ENCODE results near the gene ROCK2.
A peak's percentile ranks its signal among the peaks of the same experiment; 100 is the strongest.

The ROCK2 gene

DNA sequence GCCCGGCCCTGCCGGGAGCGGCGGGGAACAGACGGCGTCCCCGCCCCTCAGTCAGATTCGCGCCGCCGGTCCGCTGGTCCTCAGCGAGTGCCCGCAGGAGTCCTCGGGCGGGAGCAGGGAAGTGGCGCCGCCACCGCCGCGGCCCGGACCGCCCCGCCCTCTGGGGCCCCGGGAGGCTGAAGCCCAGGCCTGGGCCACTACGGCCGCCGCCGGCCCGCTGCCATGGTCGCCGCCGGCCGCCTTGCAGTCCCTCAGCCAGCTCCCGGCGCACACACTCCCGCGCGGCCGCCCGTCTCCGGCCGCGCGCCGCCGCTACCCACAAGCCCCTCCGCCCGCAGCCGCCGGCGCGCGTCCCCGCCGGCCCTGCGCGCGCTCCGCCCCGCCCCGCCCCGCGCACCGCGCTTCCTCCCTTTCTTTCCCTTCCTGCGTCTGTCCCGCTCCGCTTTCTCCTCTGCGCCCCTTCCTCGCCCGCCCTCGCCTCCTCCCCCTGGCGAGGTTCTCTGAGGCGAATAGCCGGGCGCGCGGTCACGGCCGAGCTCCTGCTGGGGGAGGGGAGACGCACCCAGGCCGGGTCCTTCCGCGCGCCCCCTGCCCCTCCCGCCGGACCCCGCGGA is at the start of gene ROCK2:
Gene ROCK2, minus strand, starts transcription at position 295 of the 614 bp plus-strand sequence. CDS start 500 bp downstream, outside the sequence.
- TF ChIP-seq, protein P1, sequence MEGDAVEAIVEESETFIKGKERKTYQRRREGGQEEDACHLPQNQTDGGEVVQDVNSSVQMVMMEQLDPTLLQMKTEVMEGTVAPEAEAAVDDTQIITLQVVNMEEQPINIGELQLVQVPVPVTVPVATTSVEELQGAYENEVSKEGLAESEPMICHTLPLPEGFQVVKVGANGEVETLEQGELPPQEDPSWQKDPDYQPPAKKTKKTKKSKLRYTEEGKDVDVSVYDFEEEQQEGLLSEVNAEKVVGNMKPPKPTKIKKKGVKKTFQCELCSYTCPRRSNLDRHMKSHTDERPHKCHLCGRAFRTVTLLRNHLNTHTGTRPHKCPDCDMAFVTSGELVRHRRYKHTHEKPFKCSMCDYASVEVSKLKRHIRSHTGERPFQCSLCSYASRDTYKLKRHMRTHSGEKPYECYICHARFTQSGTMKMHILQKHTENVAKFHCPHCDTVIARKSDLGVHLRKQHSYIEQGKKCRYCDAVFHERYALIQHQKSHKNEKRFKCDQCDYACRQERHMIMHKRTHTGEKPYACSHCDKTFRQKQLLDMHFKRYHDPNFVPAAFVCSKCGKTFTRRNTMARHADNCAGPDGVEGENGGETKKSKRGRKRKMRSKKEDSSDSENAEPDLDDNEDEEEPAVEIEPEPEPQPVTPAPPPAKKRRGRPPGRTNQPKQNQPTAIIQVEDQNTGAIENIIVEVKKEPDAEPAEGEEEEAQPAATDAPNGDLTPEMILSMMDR (IDR thresholded peaks at IDR 0.05; ENCODE audit: control insufficient read depth, insufficient read depth, low read depth, low read length, missing control alignments) = no peak
- DNase-seq (ENCODE audit: low read depth) = peak; percentile 35
- H3K4me3 ChIP-seq (ENCODE audit: control insufficient read depth, low read depth, low read length) = peak within 1 kb of the TSS; percentile 92

DNA sequence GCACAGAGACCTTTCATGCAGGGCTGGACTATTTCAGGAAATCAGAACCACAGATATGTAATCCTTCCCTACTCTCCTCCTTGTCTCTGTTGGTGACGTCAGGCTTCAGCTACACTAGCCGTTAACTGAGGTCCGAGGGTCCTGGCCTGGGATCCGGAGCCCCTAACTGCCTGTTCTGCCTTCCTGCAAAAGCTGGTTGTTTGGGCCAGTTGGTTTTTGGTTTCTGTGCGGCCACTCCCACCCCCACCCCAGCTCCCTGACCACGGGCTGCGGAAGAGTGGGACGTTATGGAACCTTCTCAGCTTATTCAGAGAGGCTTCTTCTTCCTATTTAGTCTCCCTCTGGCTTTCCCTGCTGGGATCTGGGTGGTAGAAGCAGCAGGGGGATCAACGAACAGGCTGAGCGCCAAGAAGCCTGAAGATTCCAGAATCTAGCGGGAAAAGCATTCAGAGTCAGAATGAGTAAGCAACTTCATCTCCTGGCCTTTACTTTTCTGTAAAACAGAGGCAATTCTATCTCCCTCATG is 49.3 kb upstream of the ROCK2 start:
- no peak overlapping the region for H3K4me3 ChIP-seq (ENCODE audit: control insufficient read depth, low read depth, low read length)
- TF ChIP-seq, protein P1 (IDR thresholded peaks at IDR 0.05; ENCODE audit: control insufficient read depth, insufficient read depth, low read depth, low read length, missing control alignments) = no peak
- no peak for DNase-seq (ENCODE audit: low read depth)

- TF ChIP-seq, protein P1 (IDR thresholded peaks at IDR 0.05; ENCODE audit: control insufficient read depth, insufficient read depth, low read depth, low read length, missing control alignments) = no peak
- H3K4me3 ChIP-seq (ENCODE audit: control insufficient read depth, low read depth, low read length) = no peak overlapping the region
Observed at GRCh38 chr2:11391942-11392266, 47.5 kb upstream of the ROCK2 start.

DNA sequence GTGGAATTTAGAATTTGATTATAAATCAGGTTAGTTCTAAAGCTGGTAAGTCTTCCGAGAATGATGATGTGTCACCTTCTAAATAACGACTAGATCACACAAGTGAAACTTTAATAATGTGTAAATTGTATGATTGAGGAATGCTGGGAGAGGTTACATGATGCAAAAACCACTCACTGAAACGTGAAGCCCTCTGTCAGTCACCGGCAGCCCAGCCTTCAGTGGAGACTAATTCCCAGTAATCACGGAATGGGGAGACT is 45.9 kb upstream of the ROCK2 start:
- H3K4me3 ChIP-seq (ENCODE audit: control insufficient read depth, low read depth, low read length) = no peak overlapping the region
- TF ChIP-seq, protein P1 (IDR thresholded peaks at IDR 0.05; ENCODE audit: control insufficient read depth, insufficient read depth, low read depth, low read length, missing control alignments) = no peak
- DNase-seq (ENCODE audit: low read depth) = no peak

More at GRCh38 chr2:11391942-11392266, 47.5 kb upstream of the ROCK2 start:
- DNase-seq (ENCODE audit: low read depth) = no peak

- TF ChIP-seq, protein P1 (IDR thresholded peaks at IDR 0.05; ENCODE audit: control insufficient read depth, insufficient read depth, low read depth, low read length, missing control alignments) = no peak
- no peak for DNase-seq (ENCODE audit: low read depth)
- no peak overlapping the region for H3K4me3 ChIP-seq (ENCODE audit: control insufficient read depth, low read depth, low read length)
Observed at GRCh38 chr2:11389551-11390398, 45.3 kb upstream of the ROCK2 start.

GRCh38 chr2:11389052-11389420 is 44.6 kb upstream of the ROCK2 start:
- DNase-seq (ENCODE audit: low read depth) = no peak
- no peak overlapping the region for H3K4me3 ChIP-seq (ENCODE audit: control insufficient read depth, low read depth, low read length)
- TF ChIP-seq, protein P1 (IDR thresholded peaks at IDR 0.05; ENCODE audit: control insufficient read depth, insufficient read depth, low read depth, low read length, missing control alignments) = no peak
